GM13977 (cell line): ENCODE results near the gene SH3PXD2A.

Experiments
- DNase-seq: peaks from one replicate; pipeline ENCODE4 v3.0.0; 2012; ENCODE audit warnings: low spot score
- in situ Hi-C: fragments of 300-500 bp; cut with MboI; formaldehyde crosslinking; loops from one replicate; pipeline ENCODE4 v1.12.0; 2022; ENCODE audit warnings: low sequenced_read_pairs, low pct_unique_long_range_greater_than_20kb, mixed read lengths, inconsistent platforms; ENCODE audit not compliant: unreplicated experiment
- TF ChIP-seq, protein P1 (sequence below): IDR thresholded peaks from 2 replicates; pipeline ENCODE4 v1.5.1; 2012; ENCODE audit warnings: mild to moderate bottlenecking, control low read depth; ENCODE audit not compliant: insufficient read depth; ENCODE audit errors: extremely low read depth, missing control alignments

The SH3PXD2A gene

DNA sequence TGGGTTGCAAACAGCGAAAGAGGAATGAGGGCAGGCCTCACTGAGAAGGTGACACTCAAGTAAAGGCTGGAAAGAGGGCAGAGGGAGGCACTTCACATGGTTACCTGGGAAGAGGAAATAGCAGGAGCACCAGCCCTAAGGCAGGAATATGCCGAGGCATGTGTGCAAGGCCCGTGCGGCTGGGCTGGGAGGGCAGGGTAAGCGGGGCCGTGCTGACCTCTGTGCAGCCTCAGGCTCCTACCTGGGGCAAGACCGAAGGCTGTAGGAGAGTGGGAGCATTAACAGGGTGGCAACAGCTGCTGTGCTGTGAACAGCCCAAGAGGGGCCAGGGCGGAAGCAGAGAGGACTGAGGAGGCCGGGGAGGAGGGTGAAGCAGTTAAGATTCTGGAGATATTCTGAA is 24.0 kb upstream of the SH3PXD2A start:
- in situ Hi-C loops = no loop called here
- TF ChIP-seq, protein P1, sequence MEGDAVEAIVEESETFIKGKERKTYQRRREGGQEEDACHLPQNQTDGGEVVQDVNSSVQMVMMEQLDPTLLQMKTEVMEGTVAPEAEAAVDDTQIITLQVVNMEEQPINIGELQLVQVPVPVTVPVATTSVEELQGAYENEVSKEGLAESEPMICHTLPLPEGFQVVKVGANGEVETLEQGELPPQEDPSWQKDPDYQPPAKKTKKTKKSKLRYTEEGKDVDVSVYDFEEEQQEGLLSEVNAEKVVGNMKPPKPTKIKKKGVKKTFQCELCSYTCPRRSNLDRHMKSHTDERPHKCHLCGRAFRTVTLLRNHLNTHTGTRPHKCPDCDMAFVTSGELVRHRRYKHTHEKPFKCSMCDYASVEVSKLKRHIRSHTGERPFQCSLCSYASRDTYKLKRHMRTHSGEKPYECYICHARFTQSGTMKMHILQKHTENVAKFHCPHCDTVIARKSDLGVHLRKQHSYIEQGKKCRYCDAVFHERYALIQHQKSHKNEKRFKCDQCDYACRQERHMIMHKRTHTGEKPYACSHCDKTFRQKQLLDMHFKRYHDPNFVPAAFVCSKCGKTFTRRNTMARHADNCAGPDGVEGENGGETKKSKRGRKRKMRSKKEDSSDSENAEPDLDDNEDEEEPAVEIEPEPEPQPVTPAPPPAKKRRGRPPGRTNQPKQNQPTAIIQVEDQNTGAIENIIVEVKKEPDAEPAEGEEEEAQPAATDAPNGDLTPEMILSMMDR = no peak
- no peak for DNase-seq

DNA sequence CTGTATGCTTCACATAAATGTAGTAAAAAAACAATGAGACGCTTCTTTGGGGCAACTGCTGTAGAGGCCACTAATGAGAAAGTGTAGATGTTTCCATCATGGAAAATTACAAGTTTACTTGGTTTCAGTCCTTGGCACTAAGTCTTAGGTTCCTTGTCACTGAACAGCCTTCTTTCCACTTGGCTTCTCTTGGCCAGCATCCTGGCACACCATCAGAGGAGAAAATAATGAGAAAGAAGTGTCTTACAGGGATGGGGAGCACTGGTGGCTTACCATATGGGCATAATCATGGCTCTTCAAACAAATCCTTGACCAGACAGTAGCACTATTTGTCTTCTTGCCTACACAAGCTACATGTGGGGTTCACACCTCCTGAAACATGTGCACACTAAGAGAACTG is 22.5 kb upstream of the SH3PXD2A start:
- TF ChIP-seq, protein P1 = no peak
- in situ Hi-C loops = no loop called here
- DNase-seq = no peak

DNA sequence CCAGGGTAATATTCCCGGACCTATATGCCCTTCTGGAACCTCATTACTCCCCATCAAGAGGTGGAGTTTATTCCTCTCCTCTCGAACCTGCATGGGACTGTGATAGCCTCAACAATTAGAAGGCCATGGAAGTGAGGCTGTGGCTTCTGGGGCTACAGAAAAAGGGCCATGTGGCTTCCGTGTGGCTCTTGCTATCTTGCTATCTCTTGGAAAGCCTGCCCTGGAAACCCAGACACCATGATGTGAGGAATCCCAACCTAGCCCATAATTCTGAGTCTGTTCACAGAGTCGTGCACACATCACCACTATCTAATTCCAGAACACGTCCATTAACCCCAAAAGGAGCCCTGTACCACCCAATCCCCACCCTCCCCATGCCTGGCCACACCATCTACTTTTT is 20.8 kb upstream of the SH3PXD2A start:
- in situ Hi-C loops = no loop called here
- TF ChIP-seq, protein P1 = no peak

DNA sequence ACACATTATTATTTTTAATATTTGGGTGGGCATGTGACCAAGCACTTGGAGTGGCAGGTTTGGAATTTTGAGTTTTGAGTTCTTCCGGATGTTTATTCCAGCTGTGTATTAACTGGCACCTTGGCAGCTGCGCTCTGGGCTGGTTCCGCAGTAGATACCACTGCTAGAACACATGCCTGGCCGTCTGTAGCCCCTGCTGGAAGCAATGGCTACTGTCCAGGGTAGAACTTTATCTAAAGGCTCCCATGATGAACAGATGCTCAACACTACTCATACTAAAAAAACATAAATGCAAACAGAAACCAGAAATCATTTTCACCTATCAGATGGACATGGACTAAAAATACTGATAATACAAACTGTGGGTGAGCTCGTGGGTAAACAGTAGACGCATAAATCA is 19.4 kb upstream of the SH3PXD2A start:
- DNase-seq = no peak
- TF ChIP-seq, protein P1 = no peak
- in situ Hi-C loops = no loop called here

More for the DNA sequence above, 20.8 kb upstream of the SH3PXD2A start:
- no peak for DNase-seq

DNA sequence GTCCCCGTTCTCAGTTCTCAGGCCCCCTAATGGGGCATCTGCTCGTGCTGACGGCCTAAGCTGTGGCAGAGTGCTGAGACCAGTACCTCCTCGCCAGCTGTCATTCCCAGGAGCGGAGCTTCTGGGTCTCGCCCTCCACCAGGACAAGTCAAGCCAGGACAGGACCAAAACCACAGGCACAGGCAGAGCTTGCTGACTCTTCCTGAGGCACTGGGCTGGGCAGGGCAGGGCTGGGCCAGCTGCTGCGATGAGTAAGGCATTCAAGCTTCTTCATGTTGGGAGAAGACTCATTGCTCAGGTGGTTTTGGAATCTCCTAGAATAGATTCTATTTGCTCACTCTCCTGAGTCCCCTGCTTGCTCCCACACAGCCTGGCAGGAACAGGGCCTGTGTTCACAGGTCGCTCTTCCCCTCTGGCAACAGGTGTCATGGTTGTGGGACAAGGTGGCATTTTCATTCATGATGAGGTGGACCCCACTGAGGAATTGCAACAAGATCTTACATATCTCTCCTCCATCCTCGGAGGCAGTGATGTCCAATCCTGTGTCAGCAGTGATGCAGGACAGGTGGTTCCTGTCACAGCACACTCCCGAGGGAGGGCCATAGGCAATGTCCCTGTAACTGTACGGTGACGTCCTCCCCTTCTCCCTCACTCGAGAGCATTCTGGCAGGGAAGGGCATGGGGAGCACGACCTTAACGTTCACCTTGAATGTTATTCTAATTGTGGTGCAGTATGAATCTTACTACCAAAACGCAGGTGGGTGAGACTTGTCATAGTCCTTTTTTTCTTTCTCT is 17.0 kb upstream of the SH3PXD2A start:
- TF ChIP-seq, protein P1 = no peak
- in situ Hi-C loops = no loop called here
- DNase-seq = no peak

DNA sequence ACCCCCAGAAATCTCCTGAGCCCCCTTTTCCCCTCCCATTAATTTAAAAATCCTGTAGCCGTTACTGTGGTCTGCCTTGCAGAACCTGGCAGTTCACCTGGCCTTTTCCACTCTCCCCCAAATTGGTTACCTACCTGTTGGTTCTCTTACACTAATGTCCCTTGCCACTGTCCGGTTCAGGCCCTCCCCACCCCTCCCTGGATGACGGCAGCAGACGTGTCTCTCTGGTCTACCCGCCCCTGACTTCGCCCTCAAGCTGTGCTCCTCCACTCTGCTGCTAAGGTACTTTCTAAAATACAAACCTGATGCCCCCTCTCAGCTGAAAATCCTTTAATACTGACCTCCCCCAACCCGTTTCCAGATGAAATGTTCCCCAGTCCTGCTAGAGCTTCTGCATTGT is 15.6 kb upstream of the SH3PXD2A start:
- TF ChIP-seq, protein P1 = no peak
- in situ Hi-C loops = no loop called here
- no peak for DNase-seq
